ENCODE results near the gene ADAMTS17.

GRCh38 chr15:100156201-100156600 is 185.6 kb downstream of the ADAMTS17 start:
- TF ChIP-seq MAX (IDR thresholded peaks at IDR 0.05) (no peak), TAF1 (conservative IDR thresholded peaks at IDR 0.05) (no peak), JUND (IDR thresholded peaks at IDR 0.05) (no peak), CTCF (IDR thresholded peaks at IDR 0.05; ENCODE audit: low read depth, low read length, missing input control) (no peak), GABPA (IDR thresholded peaks at IDR 0.05 in 1 of 2, conservative IDR thresholded peaks at IDR 0.05 in 1 of 2) (no peak), HNF4G (IDR thresholded peaks at IDR 0.05) (no peak), ATF3 (IDR thresholded peaks at IDR 0.05) (no peak), YY1 (IDR thresholded peaks at IDR 0.05) (no peak), SP1 (IDR thresholded peaks at IDR 0.05) (no peak), RAD21 (IDR thresholded peaks at IDR 0.05) (no peak), NR2F2 (IDR thresholded peaks at IDR 0.05) (no peak), FOXA1 (IDR thresholded peaks at IDR 0.05) (no peak), FOXA2 (IDR thresholded peaks at IDR 0.05) (no peak), REST (IDR thresholded peaks at IDR 0.05) (no peak)
